ENCODE results near the gene POLRMT.
"Not testable (repeated sequence)": the region's sequence is repeated elsewhere in the genome, so short reads cannot be mapped to it uniquely, and the experiment has no call there.

POLRMT gene

DNA sequence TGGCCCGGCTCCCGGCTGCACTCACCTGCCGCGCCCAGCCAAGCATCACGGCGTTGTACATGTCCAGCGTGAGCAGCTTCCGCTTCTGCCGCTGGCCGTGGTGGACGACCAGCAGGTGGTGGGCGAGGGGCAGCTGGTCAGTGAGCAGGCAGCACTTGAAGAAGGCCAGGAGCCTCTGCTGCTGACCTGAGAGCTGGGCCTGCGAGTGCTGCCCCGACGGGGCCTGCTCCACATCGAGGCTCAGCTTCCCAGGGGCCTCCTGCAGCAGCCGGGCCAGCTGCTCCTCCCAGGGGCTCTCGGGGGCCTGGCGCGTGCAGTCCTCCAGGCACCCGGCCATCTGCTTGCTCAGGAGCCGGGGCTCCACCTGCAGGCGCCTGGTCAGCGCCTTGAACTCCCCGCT, 3.8 kb downstream of the POLRMT start:
- not testable (repeated sequence) for DNase-seq (ENCODE audit: extremely low read depth in 1 of 2, low read depth in 1 of 2)

DNA sequence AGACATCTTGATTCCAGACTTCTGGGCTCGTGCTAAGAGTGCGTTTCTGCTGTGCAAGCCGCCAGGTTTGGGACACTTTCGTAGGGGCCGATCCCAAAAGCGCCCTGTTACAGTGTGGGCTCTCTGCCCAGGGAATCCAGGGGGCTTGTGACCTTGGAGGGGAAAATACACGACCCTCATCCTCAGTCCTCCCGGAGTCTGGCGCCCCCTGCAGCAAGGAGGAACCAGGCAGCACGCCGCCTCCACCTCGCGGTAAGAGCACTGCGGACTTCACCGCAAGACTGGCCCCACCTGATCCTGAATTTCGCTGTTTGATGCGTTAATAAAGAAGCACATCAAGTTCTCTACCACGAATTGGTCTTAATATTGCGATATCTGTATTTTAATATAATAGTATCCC, 5.2 kb downstream of the POLRMT start:
- no peak for DNase-seq (ENCODE audit: extremely low read depth in 1 of 2, low read depth in 1 of 2)

- not testable (repeated sequence) for DNase-seq (ENCODE audit: extremely low read depth in 1 of 2, low read depth in 1 of 2)
Measured at GRCh38 chr19:626566-626965, 6.8 kb downstream of the POLRMT start.

- DNase-seq (ENCODE audit: extremely low read depth in 1 of 2, low read depth in 1 of 2) = no peak
Measured at GRCh38 chr19:625257-625656, 8.1 kb downstream of the POLRMT start.

GRCh38 chr19:624433-625109, 8.8 kb downstream of the POLRMT start:
- no peak for DNase-seq (ENCODE audit: extremely low read depth in 1 of 2, low read depth in 1 of 2)

- DNase-seq (ENCODE audit: extremely low read depth in 1 of 2, low read depth in 1 of 2) = no peak
Measured at GRCh38 chr19:623974-624373, 9.4 kb downstream of the POLRMT start.

DNA sequence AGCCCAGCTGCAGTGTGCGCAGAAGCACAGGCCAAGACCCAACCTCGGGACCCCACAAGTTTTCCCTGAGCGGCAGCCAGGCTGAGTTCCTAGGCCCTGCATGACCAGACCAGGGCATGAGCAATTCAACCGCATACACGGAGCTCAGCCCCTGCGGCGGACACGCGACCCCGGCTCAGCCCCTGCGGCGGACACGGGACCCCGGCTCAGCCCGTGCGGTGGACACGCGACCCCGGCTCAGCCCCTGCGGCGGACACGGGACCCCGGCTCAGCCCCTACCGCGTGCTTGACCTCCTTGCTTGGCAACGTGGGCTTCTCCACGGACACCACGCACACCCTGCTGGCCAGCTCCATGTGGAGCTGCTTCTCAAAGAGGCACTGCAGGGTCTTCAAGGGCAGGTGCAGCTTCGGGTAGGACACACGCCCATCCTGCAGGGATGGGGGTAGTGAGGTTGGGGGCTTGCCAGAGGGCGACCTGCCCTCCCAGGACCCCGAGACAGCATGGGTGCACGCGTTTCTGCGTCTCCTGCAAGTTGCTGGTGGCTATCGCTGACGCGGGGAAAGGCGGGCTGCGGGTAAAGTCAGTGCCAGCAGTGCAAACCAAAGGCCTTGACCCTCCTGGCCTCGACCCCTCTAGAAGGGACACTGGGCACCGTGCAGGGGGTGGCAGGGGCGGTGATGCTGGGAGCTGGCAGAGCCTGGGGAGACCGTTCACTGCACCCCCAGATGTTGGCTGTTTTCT, 10.0 kb downstream of the POLRMT start:
- DNase-seq (ENCODE audit: extremely low read depth in 1 of 2, low read depth in 1 of 2) = no peak

- no peak for DNase-seq (ENCODE audit: extremely low read depth in 1 of 2, low read depth in 1 of 2)
Measured at GRCh38 chr19:622666-623065, 10.7 kb downstream of the POLRMT start.

DNA sequence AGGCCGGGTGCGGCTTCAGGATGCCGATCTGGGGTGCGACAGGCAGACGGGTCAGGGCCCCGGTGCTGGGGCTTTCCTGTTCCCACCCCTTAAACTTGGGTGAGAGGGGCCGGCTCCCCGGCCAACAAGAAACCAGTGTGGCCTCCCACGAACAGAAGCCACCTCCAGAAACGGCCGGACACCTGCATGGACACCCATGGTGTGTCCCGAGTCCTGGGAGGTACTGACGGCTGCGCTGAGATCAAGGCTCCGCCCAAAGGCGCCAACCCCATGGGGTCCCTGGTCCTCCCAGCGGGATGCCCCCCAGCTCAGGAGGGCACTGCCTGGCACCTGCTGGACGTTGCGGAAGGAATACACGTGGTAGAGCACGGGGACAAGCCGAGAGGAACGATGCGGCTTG, 11.5 kb downstream of the POLRMT start:
- no peak for DNase-seq (ENCODE audit: extremely low read depth in 1 of 2, low read depth in 1 of 2)

- not testable (repeated sequence) for DNase-seq (ENCODE audit: extremely low read depth in 1 of 2, low read depth in 1 of 2)
Measured at GRCh38 chr19:621191-621590, 12.1 kb downstream of the POLRMT start.

DNA sequence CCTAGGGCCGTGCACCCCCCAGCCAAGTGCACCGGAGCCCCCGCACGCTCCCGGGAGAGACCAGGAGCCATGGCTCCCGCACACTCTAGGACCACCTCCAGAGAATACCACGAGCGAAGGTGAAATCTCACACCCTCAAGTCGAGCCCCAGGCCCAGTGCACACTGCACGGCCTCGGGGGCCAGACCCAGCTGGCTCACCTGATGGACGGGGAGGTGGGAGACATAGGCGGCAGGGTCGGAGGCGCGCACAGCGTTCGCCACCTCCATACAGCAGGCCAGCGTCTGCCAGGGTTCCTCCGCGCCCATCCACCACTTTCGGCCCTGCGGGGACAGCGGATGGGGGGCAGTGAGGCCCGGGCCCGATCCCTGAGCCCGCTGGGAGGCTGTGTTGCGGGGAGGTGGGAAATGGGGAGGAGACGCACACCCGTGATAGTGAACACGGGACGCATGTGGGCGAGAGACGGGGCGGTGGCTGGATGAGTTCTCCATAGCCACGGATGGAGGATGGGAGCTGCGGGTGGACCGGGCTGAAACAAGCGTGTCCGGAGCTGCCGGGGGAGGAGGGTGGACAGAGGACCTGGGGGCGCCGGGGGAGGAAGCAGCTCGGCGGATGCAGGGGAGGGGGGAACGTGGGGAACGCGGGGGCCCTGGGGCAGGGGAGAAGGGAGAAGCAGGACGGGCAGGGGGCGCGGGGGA, 13.0 kb downstream of the POLRMT start:
- DNase-seq (ENCODE audit: extremely low read depth in 1 of 2, low read depth in 1 of 2) = no peak

DNA sequence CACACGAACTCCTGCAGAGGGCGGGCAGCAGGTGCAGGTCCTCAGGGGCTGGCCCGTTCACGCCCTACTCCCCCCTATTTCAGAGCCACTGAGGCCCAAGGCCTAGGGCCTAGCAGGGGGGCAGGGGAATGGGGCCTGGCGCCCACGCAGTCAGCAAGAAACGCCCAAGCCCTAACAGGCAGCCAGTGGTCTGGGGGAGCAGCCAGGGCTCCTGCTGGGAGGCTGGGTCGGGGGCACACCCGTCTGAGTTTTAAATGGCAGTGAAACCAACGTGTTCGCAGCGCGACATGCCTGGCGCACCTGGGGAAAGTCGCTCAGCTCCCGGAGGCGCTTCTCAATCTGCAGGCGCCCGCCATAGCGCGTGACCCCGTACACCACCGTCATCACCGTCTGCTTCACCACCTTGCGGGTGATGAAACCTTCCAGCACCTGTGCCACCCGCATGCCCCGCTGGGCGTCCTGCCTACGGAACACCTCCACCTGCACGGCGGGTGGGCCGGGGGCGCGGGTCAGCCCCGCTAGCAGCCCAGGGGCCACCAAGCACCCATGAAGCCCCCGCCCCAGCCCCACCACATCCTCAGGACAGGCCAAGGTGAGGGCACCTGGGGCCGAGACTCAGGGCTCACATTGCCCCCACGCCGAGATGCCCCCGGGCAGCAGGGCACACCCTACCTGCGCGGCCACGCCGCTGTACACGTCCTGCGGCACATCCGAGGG, 13.9 kb downstream of the POLRMT start:
- no peak for DNase-seq (ENCODE audit: extremely low read depth in 1 of 2, low read depth in 1 of 2)

DNA sequence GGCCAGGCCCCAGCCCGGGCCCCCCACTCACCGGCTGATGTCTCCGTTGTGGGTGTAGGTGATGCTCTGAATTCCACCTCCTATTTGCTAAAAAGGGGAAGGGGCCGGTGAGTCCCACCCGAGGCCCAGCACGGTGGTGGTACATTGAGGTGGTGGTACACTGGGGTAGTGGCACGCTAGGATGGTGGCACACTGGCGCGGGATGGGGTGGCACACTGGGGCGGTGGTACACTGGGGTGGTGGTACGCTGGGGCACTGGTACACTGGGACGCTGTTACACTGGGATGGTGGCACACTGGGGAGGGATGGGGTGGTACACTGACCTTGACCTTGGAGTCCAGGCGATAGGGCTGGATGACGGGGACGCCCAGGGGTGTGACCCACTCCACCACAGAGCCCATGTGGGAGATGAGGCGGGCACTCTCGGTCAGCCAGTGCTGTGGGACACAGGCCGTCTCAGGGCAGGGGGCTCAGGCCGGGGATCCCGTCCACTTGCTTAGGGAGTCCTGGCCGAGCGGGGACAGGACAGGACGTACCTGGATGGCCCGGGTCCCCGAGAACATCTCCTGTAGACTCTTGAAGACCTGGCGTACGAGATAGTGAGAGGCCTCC, 14.6 kb downstream of the POLRMT start:
- DNase-seq (ENCODE audit: extremely low read depth in 1 of 2, low read depth in 1 of 2) = no peak

DNA sequence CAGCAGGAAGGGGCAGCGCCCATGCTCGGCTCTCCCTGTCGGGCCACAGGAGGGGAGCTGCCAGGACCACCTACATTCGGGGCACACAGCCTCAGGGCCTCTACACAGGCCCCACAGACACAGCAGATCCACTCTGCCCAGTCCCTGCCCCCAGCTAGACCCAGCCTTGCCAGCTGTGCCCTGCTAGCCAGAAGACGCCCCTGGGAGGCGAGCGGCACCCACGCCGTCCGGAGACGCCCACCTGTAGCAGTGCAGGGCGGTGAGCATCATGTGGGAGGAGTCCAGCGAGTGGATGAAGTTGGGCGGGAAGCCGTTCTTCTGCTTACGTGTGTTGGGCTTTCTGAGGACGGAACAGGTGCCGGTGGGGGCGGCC, 15.1 kb downstream of the POLRMT start:
- no peak for DNase-seq (ENCODE audit: extremely low read depth in 1 of 2, low read depth in 1 of 2)

DNA sequence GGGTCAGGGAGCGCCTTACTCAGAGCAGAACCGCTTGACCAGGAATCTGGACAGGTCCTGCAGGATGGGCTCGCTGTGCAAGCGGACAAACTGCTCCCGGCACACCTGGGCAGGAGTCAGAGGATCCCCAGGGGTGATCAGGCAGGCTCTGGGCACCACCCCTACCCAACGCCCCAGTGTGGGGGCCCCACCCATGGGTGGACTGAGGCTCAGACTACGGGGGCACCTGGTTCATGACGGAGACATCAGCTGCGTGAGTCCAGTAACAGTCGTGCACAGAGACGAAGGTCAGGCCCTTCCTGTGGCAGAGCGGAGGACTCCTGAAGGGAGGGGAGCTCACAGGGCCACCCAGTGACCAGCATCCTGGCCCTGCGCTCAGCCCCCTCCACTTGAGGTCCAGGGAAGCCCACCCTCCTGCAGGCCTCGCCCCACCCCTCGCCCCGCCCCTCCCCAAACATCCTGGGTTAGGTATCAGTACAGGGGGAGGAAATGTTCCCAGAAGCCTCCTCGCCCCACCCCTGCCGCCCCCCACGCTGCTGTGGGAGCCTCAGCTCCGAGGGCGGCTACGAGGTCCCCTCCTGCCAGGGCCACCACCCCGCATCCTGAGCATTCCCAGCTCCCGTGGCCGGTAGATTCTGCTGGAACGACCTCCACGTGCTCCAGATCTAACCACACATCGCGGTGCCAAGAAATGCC, 15.6 kb downstream of the POLRMT start:
- DNase-seq (ENCODE audit: extremely low read depth in 1 of 2, low read depth in 1 of 2) = no peak

DNA sequence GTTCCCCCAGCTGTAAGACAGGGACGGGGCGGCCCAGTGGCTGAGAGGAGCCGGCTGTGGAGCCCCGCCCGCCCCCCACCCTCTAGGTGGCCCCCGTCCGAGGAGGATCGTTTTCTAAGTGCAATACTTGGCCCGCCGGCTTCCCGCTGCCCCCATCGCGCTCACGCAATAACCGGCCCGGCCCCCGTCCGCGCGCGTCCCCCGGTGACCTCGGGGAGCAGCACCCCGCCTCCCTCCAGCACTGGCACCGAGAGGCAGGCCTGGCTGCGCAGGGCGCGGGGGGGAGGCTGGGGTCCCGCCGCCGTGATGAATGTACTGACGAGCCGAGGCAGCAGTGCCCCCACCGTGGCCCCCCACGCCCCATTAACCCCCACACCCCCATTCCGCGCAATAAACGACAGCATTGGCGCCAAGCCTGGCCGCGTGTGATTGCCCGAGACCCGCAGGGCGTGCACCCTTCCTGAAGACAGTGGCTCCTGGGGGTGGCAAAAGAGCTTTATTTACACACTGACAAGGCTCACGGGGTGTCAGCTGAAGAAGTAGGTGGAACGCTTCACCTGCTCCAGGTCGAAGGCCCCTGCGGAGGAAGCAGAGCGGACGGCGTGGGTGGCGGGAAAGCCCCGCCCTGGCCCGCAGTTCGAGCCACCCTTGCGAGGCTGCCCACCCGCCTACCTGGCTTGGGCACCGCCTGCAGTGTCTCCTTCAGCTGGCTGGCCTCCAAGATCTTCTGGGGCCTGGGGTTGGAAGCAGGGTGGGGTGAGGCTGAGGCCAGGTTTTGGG, 16.4 kb downstream of the POLRMT start:
- no peak for DNase-seq (ENCODE audit: extremely low read depth in 1 of 2, low read depth in 1 of 2)

DNA sequence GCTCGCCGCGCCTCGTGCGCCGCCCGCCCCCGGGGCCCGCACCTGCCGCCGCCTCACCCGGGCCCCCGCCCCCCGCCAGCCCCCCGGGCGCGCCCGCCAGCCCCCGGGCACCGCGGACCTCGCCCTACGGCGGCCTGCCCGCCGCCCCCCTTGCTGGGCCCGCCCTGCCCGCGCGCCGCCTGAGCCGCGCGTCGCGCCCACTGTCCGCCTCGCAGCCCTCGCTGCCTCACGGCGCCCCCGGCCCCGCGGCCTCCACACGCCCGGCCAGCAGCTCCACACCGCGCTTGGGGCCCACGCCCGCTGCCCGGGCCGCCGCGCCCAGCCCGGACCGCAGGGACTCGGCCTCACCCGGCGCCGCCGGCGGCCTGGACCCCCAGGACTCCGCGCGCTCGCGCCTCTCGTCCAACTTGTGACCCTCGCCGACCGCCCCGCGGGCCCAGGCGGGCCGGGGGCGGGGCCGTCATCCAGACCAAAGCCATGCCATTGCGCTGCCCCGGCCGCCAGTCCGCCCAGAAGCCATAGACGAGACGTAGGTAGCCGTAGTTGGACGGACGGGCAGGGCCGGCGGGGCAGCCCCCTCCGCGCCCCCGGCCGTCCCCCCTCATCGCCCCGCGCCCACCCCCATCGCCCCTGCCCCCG, 17.2 kb downstream of the POLRMT start:
- DNase-seq (ENCODE audit: extremely low read depth in 1 of 2, low read depth in 1 of 2) = no peak

- DNase-seq (ENCODE audit: extremely low read depth in 1 of 2, low read depth in 1 of 2) = no peak
Measured at GRCh38 chr19:615619-616018, 17.7 kb downstream of the POLRMT start.

All from activated CD8-positive, alpha-beta memory T cell treated with anti-CD3 and anti-CD28 coated beads for 1 hour (primary cell).